BLaER1 treated with 17β-estradiol and CSF1 and Interleukin-3, amounts not matched to agents 10 nM and 100 nM (cell line): ENCODE measurements around the gene TP73.

ENCODE experiments used
- H3K27ac ChIP-seq, 11 experiments: shearing (Covaris generic); formaldehyde crosslinking; 2 replicates each; pipeline ENCODE4 v1.8.1; 2022
- H3K27me3 ChIP-seq, 11 experiments: shearing (Covaris generic); formaldehyde crosslinking; 2 replicates each; pipeline ENCODE4 v1.8.1; 2022
- H3K36me3 ChIP-seq, 11 experiments: shearing (Covaris generic); formaldehyde crosslinking; 2 replicates each; pipeline ENCODE4 v1.8.1; 2022
- H3K4me1 ChIP-seq, 10 experiments: shearing (Covaris generic); formaldehyde crosslinking; 2 replicates each; pipeline ENCODE4 v1.8.1; 2022
- H3K4me2 ChIP-seq, 11 experiments: shearing (Covaris generic); formaldehyde crosslinking; 2 replicates each; pipeline ENCODE4 v1.8.1; 2022
- H3K4me3 ChIP-seq, 10 experiments: shearing (Covaris generic); formaldehyde crosslinking; 2 replicates each; pipeline ENCODE4 v1.8.1; 2022
- H3K9ac ChIP-seq, 11 experiments: shearing (Covaris generic); formaldehyde crosslinking; 2 replicates each; pipeline ENCODE4 v1.8.1; 2022
- H3K9me3 ChIP-seq, 11 experiments: shearing (Covaris generic); formaldehyde crosslinking; replicated peaks in 1 of 11; 2 replicates each; pipeline ENCODE4 v1.8.1; 2022
- H4K20me1 ChIP-seq, 11 experiments: shearing (Covaris generic); formaldehyde crosslinking; 2 replicates each; pipeline ENCODE4 v1.8.1; 2022
- Cebpa-rat ChIP-seq, 11 experiments: shearing (Covaris generic); IDR thresholded peaks; 2 replicates each; pipeline ENCODE4 v1.8.1; 2022

TP73 gene

DNA sequence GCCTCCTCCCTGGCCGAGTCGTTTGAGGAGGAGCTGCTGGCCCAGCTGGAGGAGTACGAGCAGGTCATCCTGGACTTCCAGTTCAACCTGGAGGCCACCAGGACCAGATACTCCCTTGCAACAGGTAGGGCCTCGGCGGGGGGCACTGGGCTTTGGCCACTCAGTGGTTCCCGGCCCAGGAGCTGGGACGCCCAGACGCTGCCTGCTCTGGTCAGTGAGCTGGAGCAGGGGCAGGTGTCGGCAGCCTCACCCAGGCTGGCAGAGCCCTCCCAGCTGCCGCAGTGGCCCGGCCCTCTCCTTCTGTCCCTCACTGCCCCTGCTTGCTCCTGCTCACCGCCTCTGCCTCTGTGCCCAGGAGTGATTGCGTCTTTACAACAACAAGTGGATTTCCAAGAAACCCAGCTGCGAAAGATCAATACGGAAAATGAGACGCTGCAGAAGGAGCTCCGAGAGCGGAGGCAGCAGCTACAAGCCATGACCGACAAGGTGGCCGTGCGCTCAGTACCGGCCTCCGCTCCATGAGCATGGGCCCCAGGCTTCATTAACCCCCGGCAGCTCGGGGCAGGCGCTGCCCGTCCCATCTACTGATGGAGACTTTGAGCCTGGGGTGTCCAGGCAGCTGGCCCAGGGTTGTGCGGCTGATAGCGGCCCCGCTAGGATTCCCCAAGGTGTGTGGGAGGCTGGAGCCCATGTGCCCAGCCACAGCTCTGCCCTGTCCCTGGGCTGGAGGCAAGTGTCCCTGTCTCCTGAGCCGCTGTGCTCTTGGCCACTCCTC lies 111.2 kb downstream of the TP73 start:
- no peak overlapping the region for H3K9ac ChIP-seq
- H3K4me1 ChIP-seq, result peaks cover 0 to 39% (median 13%) of the 10 kb centered on the region in 10 experiments; a peak in 13 of 20 replicates
- TF ChIP-seq Cebpa-rat (IDR thresholded peaks at IDR 0.05), result no peak
- H3K36me3 ChIP-seq, result no peaks in the 10 kb centered on the region; a peak in 2 of 22 replicates
- peaks cover 0 to 12% (median 0%) of the 10 kb centered on the region in 11 experiments; a peak in 5 of 22 replicates for H3K27me3 ChIP-seq
- peaks cover 12 to 18% (median 14%) of the 10 kb centered on the region in 11 experiments; a peak in 21 of 22 replicates for H3K9me3 ChIP-seq
- H3K4me2 ChIP-seq, result no peak overlapping the region
- no peak overlapping the region for H3K4me3 ChIP-seq
- H3K27ac ChIP-seq, result no peak overlapping the region
- H4K20me1 ChIP-seq, result no peaks in the 10 kb centered on the region

DNA sequence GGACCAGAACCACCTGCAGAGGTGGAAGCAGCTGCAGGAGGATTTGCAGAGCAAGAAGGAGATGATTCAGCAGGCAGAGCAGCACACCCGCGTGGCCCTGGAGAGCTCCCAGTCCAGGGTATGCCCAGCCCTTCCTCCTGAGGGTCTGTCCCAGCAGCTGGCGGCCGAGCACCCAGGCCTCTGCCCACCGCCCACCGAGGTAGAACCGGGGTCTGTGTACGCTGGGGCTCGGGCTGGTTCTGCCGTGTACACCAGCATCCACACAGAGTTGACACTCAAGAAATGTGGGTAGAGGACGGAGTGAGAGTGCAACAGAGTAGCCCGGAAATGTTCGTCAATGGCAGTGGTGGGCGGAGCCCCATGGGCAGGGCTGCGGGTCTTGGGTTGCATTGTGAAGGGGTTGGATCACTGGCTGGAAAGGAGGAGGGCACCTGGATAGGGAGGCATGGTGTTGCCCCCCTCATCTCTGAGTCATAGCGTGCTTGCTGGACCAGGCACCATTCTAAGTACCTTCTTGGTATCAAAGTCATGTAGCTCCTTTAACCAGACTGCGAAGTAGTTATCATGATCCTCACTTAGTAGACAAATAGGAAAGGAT lies 115.1 kb downstream of the TP73 start:
- Histone ChIP-seq H3K9ac (no peak overlapping the region), H3K27me3 (peaks cover 0 to 12% (median 0%) of the 10 kb centered on the region in 11 experiments; a peak in 5 of 22 replicates), H3K36me3 (no peaks in the 10 kb centered on the region), H3K4me2 (no peak overlapping the region), H3K27ac (no peak overlapping the region), H3K9me3 (no peaks in the 10 kb centered on the region), H3K4me1 (peaks cover 22 to 44% (median 38%) of the 10 kb centered on the region in 10 experiments), H3K4me3 (no peak overlapping the region), H4K20me1 (no peaks in the 10 kb centered on the region)
- TF ChIP-seq Cebpa-rat (IDR thresholded peaks at IDR 0.05), result no peak

DNA sequence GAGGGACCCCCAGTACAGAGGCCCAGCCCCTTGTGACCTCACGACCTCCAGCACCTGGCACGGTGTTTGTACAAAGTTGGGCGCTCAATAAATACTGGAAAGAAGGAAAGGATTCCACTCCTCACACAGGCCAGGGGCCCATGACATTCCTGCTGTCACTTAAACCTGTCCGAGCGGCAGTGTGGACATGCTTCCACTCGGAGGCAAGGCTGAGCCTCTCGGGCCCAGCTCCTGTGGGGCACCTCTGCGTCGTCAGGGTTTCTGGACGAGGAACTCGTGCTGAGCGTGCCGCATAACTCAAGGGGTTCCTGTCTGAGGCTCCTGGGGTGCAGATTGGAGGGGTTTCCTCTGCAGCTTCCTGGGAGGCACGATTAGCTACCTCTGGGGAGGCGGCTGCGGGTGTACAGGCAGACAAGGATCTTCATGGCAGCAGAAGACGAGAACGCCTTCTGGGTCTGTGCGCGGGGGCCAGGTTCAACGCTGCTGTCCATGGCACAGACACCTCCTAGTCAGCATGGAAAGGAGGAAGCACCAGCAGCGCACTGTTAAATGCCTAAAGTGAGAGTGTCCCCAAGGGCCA lies 116.6 kb downstream of the TP73 start:
- Histone ChIP-seq H3K27ac (no peak overlapping the region), H4K20me1 (peaks cover 0 to 12% (median 7%) of the 10 kb centered on the region in 11 experiments; a peak in 12 of 22 replicates), H3K9me3 (no peaks in the 10 kb centered on the region), H3K4me3 (no peak overlapping the region), H3K36me3 (no peaks in the 10 kb centered on the region), H3K27me3 (peaks cover 0 to 12% (median 5%) of the 10 kb centered on the region in 11 experiments; a peak in 6 of 22 replicates), H3K9ac (no peak overlapping the region), H3K4me1 (peaks cover 33 to 54% (median 51%) of the 10 kb centered on the region in 10 experiments), H3K4me2 (peak overlapping the region in 8 of 11 experiments; percentile 34 to 100 (median 99); a peak in 15 of 22 replicates)
- TF ChIP-seq Cebpa-rat (IDR thresholded peaks at IDR 0.05), result no peak

DNA sequence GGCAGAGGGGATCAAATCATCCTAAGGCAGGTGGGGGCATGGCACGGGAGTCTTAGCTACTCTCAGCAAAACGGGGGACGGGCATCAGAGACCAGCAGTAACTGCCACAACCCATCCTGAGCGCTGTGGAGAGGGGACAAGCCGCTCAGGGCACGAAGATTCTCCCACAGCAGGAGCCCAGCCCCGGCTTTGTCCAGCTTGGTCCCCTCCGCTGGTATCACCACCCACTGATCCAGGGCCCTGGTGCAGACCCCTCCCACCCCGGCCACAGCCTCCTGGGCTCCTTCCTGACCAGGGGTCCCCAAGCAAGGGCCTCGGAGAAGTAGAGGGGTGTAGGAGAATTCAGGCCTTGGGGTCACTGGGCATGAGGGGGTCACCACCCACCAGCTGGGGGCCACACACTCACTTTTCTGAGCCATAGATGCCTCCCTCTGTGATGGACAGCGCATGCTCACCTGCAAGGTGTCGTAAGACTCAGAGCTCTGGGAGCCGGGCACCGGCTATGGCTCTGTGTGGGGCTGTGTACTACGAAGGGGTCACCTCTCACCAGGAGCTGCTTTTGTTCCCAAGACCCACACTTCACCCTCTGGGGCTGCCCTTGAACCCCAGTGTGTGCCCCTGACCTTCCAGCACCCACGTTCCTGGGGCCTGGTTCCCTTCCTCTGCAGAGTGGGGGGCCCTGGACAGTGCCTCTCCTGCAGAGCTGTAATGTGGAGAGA lies 117.9 kb downstream of the TP73 start:
- H4K20me1 ChIP-seq, result peaks cover 0 to 23% (median 16%) of the 10 kb centered on the region in 11 experiments; a peak in 16 of 22 replicates
- no peak for TF ChIP-seq Cebpa-rat (IDR thresholded peaks at IDR 0.05)
- H3K4me2 ChIP-seq, result peak overlapping the region; percentile 30 to 100 (median 99); a peak in 21 of 22 replicates
- no peaks in the 10 kb centered on the region for H3K9me3 ChIP-seq
- 0 out of 22 replicates have a peak overlapping the region, but pooled peaks of 1 of the 11 experiments have one; percentile 76 for H3K9ac ChIP-seq
- H3K4me1 ChIP-seq, result peaks cover 45 to 67% (median 63%) of the 10 kb centered on the region in 10 experiments
- no peak overlapping the region for H3K4me3 ChIP-seq
- no peak overlapping the region for H3K27ac ChIP-seq
- peaks cover 0 to 12% (median 5%) of the 10 kb centered on the region in 11 experiments; a peak in 6 of 22 replicates for H3K27me3 ChIP-seq
- no peaks in the 10 kb centered on the region for H3K36me3 ChIP-seq

DNA sequence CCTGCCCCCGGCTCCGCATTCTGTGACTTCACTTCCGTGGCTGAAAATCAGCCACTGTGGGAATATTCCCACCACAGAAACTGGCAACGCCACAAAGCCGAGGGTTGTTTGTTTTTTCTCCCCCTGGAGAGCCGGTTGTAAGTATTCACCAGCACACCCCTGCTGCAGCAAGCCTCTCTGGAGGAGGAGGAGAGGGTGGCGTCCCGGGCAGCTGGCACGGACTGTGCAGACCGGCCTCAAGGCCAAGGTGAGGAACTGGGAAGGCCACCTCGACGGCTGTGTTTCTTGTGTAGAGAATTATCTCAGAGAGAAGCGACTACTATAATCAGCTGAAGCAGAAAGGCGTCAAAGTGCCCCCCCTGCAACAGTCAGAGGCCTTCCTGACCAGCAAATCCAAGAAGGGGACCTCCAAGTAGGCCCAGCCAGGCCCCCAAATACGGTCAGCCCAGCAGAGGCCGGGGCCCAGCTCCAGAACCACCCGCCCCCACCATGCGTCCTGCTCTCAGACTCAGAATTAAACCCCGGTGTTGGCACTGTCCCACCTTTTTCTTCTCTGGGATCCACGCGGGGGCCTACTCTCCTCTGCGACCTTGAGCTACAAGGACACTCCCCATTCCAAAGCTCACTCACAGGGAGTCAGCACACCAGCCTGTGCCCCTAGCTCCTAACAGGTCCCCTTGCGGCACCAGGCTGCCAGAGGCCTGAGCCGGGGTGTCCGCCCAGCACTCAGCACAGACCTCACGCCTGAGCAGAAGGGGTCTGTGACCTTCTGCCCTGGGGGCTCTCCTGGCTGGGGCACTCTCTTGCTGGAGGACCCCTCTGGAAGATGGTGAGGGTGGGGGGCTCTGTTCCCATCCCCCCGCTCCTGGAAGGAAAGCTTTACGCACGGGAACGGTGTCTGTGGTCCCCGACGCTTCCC lies 119.1 kb downstream of the TP73 start:
- no peak for TF ChIP-seq Cebpa-rat (IDR thresholded peaks at IDR 0.05)
- H4K20me1 ChIP-seq, result peaks cover 3 to 34% (median 27%) of the 10 kb centered on the region in 11 experiments; a peak in 19 of 22 replicates
- H3K36me3 ChIP-seq, result no peaks in the 10 kb centered on the region
- peak overlapping the region; percentile 60 to 77 (median 66) for H3K4me3 ChIP-seq
- H3K27ac ChIP-seq, result peak overlapping the region in 10 of 11 experiments; percentile 37 to 69 (median 59); a peak in 17 of 22 replicates
- no peaks in the 10 kb centered on the region for H3K9me3 ChIP-seq
- H3K4me1 ChIP-seq, result peaks cover 57 to 79% (median 75%) of the 10 kb centered on the region in 10 experiments
- H3K4me2 ChIP-seq, result peak overlapping the region; percentile 93 to 100 (median 99)
- peak overlapping the region; percentile 55 to 78 (median 75) for H3K9ac ChIP-seq
- H3K27me3 ChIP-seq, result peaks cover 0 to 5% (median under 1%) of the 10 kb centered on the region in 11 experiments; a peak in 4 of 22 replicates

DNA sequence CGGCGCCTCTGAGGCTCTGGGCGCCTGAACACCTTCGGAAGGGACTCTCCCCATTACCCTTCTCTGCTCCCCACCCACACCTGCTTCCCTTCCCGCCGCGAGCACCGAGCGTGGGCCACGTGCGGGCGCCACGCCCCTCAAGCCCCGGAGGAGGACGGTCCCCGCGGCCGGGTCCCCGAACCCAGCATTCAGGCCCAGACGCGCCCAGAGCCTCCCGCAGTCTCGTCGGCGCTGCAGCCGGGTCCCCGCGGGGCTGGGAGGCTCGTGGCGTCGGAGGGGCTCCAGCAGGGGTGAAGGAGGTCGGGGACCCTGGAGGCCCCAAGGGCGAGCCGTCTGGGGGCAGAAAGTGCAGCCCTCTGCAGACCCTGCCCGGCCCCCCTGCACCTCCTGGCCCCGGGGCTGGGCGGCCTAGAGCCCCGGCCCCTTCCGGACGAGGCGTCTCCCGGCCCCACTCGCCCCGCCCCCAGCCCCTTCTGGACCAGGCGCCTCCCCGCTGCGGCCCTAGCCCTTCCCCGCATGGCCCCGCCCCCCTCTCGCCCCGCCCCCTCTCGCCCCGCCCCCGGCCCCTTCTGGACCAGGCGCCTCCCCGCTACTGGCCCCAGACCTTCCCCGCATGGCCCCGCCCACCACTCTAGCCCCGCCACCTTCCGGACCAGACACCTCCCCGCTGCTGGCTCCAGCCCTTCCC lies 119.9 kb downstream of the TP73 start:
- H3K4me3 ChIP-seq, result peak overlapping the region; percentile 60 to 77 (median 66)
- no peaks in the 10 kb centered on the region for H3K36me3 ChIP-seq
- H3K9ac ChIP-seq, result peak overlapping the region; percentile 55 to 78 (median 75)
- H3K9me3 ChIP-seq, result no peaks in the 10 kb centered on the region
- peaks cover 65 to 87% (median 83%) of the 10 kb centered on the region in 10 experiments for H3K4me1 ChIP-seq
- peaks cover 0 to 5% (median 0%) of the 10 kb centered on the region in 11 experiments; a peak in 3 of 22 replicates for H3K27me3 ChIP-seq
- H3K4me2 ChIP-seq, result peak overlapping the region; percentile 93 to 100 (median 99)
- H3K27ac ChIP-seq, result peak overlapping the region in 10 of 11 experiments; percentile 37 to 69 (median 59); a peak in 18 of 22 replicates
- no peak for TF ChIP-seq Cebpa-rat (IDR thresholded peaks at IDR 0.05)
- peaks cover 11 to 42% (median 35%) of the 10 kb centered on the region in 11 experiments; a peak in 20 of 22 replicates for H4K20me1 ChIP-seq
